DMS 273 (cell line): ENCODE results near the gene EDDM3A.
"Not testable (repeated sequence)": the region's sequence is repeated elsewhere in the genome, so short reads cannot be mapped to it uniquely, and the experiment has no call there.

Experiments
- DNase-seq: peaks from one replicate; lab custom pipeline; 2025; ENCODE audit not compliant: unreplicated experiment; lab: John Stamatoyannopoulos, UW

Gene EDDM3A

GRCh38 chr14:20745571-20746358 is at the start of gene EDDM3A:
Gene EDDM3A (plus strand): TSS chr14:20745887. CDS start chr14:20747581, 1,694 bp downstream.
- no peak for DNase-seq

GRCh38 chr14:20696764-20697163 is 48.9 kb upstream of the EDDM3A start:
- DNase-seq = no peak

- DNase-seq = peak; percentile 84
These were observed 48.2 kb upstream of the EDDM3A start for GRCh38 chr14:20697273-20698017.

GRCh38 chr14:20698018-20698329 is 47.7 kb upstream of the EDDM3A start:
- DNase-seq = no peak

- DNase-seq = no peak
These were observed 46.8 kb upstream of the EDDM3A start for GRCh38 chr14:20698934-20699333.

GRCh38 chr14:20699931-20700330 is 45.8 kb upstream of the EDDM3A start:
- DNase-seq = no peak

- not testable (repeated sequence) for DNase-seq
These were observed 44.7 kb upstream of the EDDM3A start for GRCh38 chr14:20700965-20701364.

GRCh38 chr14:20706657-20707355 is 38.9 kb upstream of the EDDM3A start:
- no peak for DNase-seq

- DNase-seq = no peak
These were observed 38.1 kb upstream of the EDDM3A start for GRCh38 chr14:20707622-20708021.

GRCh38 chr14:20711261-20711660 is 34.4 kb upstream of the EDDM3A start:
- DNase-seq = no peak

- no peak for DNase-seq
These were observed 34.0 kb upstream of the EDDM3A start for GRCh38 chr14:20711685-20712084.

GRCh38 chr14:20712904-20713303 is 32.8 kb upstream of the EDDM3A start:
- DNase-seq = no peak

GRCh38 chr14:20714593-20715250 is 31.0 kb upstream of the EDDM3A start:
- peak; percentile 17 for DNase-seq

GRCh38 chr14:20719777-20720176 is 25.9 kb upstream of the EDDM3A start:
- DNase-seq = no peak

GRCh38 chr14:20720741-20721140 is 24.9 kb upstream of the EDDM3A start:
- DNase-seq = no peak

- DNase-seq = no peak
These were observed 23.7 kb upstream of the EDDM3A start for GRCh38 chr14:20722016-20722415.

- DNase-seq = no peak
These were observed 22.2 kb upstream of the EDDM3A start for GRCh38 chr14:20723488-20723887.

- DNase-seq = not testable (repeated sequence)
These were observed 19.6 kb upstream of the EDDM3A start for GRCh38 chr14:20726121-20726520.

GRCh38 chr14:20726531-20726930 is 19.2 kb upstream of the EDDM3A start:
- no peak for DNase-seq

GRCh38 chr14:20730891-20731290 is 14.8 kb upstream of the EDDM3A start:
- no peak for DNase-seq

- DNase-seq = no peak
These were observed 13.2 kb upstream of the EDDM3A start for GRCh38 chr14:20732477-20732876.
